ENCODE measurements around the gene RPS27.

The RPS27 gene

GRCh38 chr1:153990468-153991150 is at the start of gene RPS27:
RPS27 (plus strand) TSS chr1:153990762; CDS start chr1:153990797, 35 bp downstream.
- DNase-seq, result peak; percentile 96

- DNase-seq, result no peak
Measured at GRCh38 chr1:153941826-153942725, 48.5 kb upstream of the RPS27 start.

GRCh38 chr1:153942766-153943549 is 47.6 kb upstream of the RPS27 start:
- no peak for DNase-seq

- no peak for DNase-seq
Measured at GRCh38 chr1:153944005-153944826, 46.3 kb upstream of the RPS27 start.

- no peak for DNase-seq
Measured at GRCh38 chr1:153944827-153945117, 45.8 kb upstream of the RPS27 start.

- DNase-seq, result peak; percentile 61
Measured at GRCh38 chr1:153945131-153945794, 45.3 kb upstream of the RPS27 start.

- peak; percentile 85 for DNase-seq
Measured at GRCh38 chr1:153945795-153946621, 44.6 kb upstream of the RPS27 start.

- peak; percentile 89 for DNase-seq
Measured at GRCh38 chr1:153946622-153947241, 43.8 kb upstream of the RPS27 start, which contains the start of gene DENND4B. DENND4B (minus strand) TSS chr1:153946718; CDS start chr1:153944374, 2,344 bp downstream.

GRCh38 chr1:153951183-153951582 is 39.4 kb upstream of the RPS27 start:
- no peak for DNase-seq

- no peak for DNase-seq
Measured at GRCh38 chr1:153951801-153952200, 38.8 kb upstream of the RPS27 start.

- no peak for DNase-seq
Measured at GRCh38 chr1:153953859-153954365, 36.6 kb upstream of the RPS27 start.

GRCh38 chr1:153954826-153955225 is 35.7 kb upstream of the RPS27 start:
- no peak for DNase-seq

- DNase-seq, result no peak
Measured at GRCh38 chr1:153956997-153957715, 33.4 kb upstream of the RPS27 start.

- DNase-seq, result no peak
Measured at GRCh38 chr1:153957744-153958110, 32.8 kb upstream of the RPS27 start.

- DNase-seq, result peak; percentile 99
Measured at GRCh38 chr1:153958111-153958960, 32.2 kb upstream of the RPS27 start, which contains the start of gene CRTC2. CRTC2 (minus strand) TSS chr1:153958612; CDS start chr1:153958497, 115 bp downstream.

- DNase-seq, result no peak
Measured at GRCh38 chr1:153958961-153959260, 31.7 kb upstream of the RPS27 start.

GRCh38 chr1:153959454-153959853 is 31.1 kb upstream of the RPS27 start:
- no peak for DNase-seq

GRCh38 chr1:153960206-153960605 is 30.4 kb upstream of the RPS27 start:
- no peak for DNase-seq

GRCh38 chr1:153961421-153961820 is 29.1 kb upstream of the RPS27 start:
- DNase-seq, result no peak

Measured in femur (tissue), 1 donor.